GM13977 (cell line): ENCODE measurements around the gene RPL13.

Experiments
- DNase-seq: peaks from one replicate; pipeline ENCODE4 v3.0.0; 2012; ENCODE audit warnings: low spot score
- CTCF ChIP-seq: IDR thresholded peaks from 2 replicates; pipeline ENCODE4 v1.5.1; 2012; ENCODE audit warnings: mild to moderate bottlenecking, control low read depth; ENCODE audit not compliant: insufficient read depth; ENCODE audit errors: extremely low read depth, missing control alignments
- in situ Hi-C: fragments of 300-500 bp; cut with MboI; formaldehyde crosslinking; loops from one replicate; pipeline ENCODE4 v1.12.0; 2022; ENCODE audit warnings: low sequenced_read_pairs, low pct_unique_long_range_greater_than_20kb, mixed read lengths, inconsistent platforms; ENCODE audit not compliant: unreplicated experiment

RPL13 gene

GRCh38 chr16:89605186-89605970 is 44.9 kb downstream of the RPL13 start:
- no peak for DNase-seq
- no peak for TF ChIP-seq CTCF
- in situ Hi-C loops, result no loop called here

- DNase-seq, result no peak
- in situ Hi-C loops, result no loop called here
- no peak for TF ChIP-seq CTCF
Observed at GRCh38 chr16:89606006-89606405, 45.5 kb downstream of the RPL13 start.

- in situ Hi-C loops, result no loop called here
- TF ChIP-seq CTCF, result no peak
Observed at GRCh38 chr16:89607453-89607852, 47.0 kb downstream of the RPL13 start.

GRCh38 chr16:89607937-89608740 is 47.7 kb downstream of the RPL13 start:
- TF ChIP-seq CTCF, result no peak
- in situ Hi-C loops, result no loop called here
- no peak for DNase-seq

More at GRCh38 chr16:89607453-89607852, 47.0 kb downstream of the RPL13 start:
- DNase-seq, result no peak

GRCh38 chr16:89610108-89610453 is 49.6 kb downstream of the RPL13 start:
- no peak for TF ChIP-seq CTCF
- in situ Hi-C loops, result no loop called here
- DNase-seq, result no peak

GRCh38 chr16:89612415-89613166 is 52.1 kb downstream of the RPL13 start:
- no peak for DNase-seq
- in situ Hi-C loops, result no loop called here
- TF ChIP-seq CTCF, result no peak
